ENCODE measurements around the gene MAP6D1. TPM values are rescaled to one million over a fixed set of nuclear protein-coding genes. Genes with fewer than 3 reads are reported as not detected.

MAP6D1 gene
- total RNA-seq, 2 donors from 2014 or later: 1.4 TPM; not detected in 1

DNA sequence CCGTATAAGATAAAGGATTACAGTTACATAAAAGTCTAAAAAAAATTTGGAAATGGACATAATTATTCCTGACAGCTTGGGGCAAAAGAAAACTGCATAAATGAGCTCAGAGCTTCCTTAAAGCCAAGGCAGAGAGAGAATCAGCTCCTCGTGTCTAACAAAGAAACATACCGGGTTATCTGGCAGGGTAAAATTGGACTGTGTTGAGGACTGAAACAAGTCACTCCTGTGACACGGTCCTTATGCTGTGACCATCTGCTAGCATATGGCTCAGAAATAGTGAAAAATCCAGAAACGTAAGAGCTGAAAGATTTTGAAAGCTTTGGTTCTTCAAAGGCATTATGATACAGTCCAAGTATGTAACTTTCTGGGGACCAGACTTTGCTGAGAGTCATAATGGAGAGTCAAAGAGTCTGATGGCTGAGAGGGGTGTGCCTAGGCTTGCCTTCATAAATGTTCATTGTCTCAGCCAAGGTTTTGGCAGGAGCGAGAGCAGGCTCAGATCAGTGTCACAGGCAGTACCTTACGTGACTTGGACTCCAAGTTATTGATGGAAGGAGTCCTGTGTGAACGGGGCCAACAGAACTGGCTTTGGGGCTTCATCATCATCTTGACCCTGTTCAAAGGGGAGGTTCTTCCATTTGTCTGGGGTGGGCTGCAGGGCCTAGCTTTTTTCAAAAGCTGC lies 12.5 kb downstream of the MAP6D1 start:
- no peak for DNase-seq (ENCODE audit: low spot score in 2 of 2)
- Mint-ChIP-seq H3K9me3 (no peaks in the 10 kb centered on the region), H3K36me3 (peaks cover 0 to under 1% of the 10 kb centered on the region in 2 donors), H3K27ac (peak overlapping the region; percentile 7 to 19)
- no peak for ATAC-seq

DNA sequence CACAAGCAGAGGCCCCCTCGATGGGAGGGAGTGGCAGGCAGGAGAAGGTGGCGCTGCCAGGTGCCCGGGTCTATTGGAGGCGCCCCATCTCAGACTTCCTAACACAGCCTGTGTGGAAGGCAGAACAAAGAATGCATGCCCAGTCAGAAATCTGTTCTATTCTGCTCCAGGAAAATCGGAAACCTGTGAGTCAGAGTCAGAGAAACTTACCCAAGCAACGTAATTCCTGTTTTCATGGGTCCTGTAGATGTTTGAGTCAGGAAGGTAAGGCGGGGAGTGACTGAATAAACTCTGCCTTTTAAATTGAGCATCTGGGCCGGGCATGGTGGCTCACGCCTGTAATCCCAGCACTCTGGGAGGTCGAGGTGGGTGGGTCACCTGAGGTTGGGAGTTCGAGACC lies 13.7 kb downstream of the MAP6D1 start:
- no peak for ATAC-seq
- Mint-ChIP-seq H3K9me3 (no peaks in the 10 kb centered on the region), H3K27ac (peak overlapping the region; percentile 7 to 60), H3K36me3 (peaks cover 4 to 13% of the 10 kb centered on the region in 2 donors)
- no peak for DNase-seq (ENCODE audit: low spot score in 2 of 2)

DNA sequence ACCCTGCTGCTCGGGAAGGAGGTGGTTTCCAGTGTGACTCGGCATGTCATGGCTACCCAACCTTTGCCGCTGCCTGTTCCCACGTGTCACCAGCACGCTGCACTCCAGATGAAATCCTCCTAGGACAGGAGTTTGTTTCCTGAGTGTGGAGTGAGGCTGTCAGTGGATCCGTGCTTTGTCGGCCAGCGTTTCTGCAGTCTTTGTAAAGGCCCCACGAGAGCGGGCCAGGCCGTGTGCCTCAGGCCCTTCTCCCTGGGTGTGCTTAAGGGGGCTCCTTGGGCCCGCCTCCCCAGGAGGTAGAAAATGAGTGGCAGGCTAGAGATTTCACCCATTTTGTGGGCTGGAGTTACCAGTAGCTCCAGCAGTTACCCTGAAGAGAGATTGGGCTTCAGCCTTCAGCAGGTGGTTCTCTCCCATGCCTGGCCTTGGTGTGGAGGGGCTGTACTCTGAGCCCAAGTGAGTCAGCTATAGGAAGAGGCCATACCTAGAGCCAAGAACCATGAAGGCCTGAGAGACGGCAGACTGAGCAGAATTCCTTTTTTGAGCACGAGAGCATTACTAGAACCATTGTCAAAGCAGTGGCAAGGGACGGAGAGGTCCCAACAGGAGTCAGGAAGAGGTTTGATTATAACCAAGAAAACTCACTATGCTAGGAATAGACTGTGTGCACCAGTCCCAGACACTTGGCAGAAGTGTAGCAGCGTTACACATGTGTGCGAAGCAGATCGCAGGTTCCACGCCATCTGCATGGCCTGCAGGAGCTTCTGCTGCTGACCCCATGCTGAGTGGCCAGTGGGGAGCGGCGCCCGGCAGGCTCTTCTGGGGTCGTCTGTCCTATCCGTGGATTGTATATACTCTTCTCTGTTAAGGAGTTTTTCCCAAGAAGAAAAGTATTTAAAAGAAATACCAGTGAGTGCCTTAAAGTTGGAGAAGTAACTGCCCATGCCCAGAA lies 14.5 kb downstream of the MAP6D1 start:
- no peaks in the 10 kb centered on the region for H3K9me3 Mint-ChIP-seq
- ATAC-seq (no peak), DNase-seq (ENCODE audit: low spot score in 2 of 2) (no peak)
- peak overlapping the region; percentile 7 to 11 for H3K27ac Mint-ChIP-seq
- H3K36me3 Mint-ChIP-seq: peaks cover 4 to 17% of the 10 kb centered on the region in 2 donors

DNA sequence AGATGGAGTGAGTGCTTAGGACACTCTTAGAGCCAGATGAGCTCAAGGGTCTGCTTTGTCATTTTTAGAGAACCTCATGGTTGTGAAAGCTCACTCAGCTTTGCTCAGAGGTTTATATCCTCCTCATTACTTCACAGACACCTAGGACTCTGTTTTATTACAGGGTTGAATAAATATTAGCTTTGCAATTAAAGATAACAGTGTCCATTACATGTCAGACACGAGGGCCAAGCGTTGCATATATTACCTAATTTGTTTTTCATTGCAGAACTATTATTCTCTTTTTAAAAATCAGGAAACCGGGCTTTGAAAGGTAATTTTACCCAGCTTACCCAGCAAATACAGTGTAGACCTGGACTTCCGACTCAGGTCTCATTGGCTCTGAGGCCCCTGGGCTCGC lies 16.1 kb downstream of the MAP6D1 start:
- DNase-seq (ENCODE audit: low spot score in 2 of 2) (no peak), ATAC-seq (no peak)
- H3K36me3 Mint-ChIP-seq: peaks cover 4 to 24% of the 10 kb centered on the region in 2 donors
- H3K9me3 Mint-ChIP-seq: no peaks in the 10 kb centered on the region
- no peak overlapping the region for H3K27ac Mint-ChIP-seq

DNA sequence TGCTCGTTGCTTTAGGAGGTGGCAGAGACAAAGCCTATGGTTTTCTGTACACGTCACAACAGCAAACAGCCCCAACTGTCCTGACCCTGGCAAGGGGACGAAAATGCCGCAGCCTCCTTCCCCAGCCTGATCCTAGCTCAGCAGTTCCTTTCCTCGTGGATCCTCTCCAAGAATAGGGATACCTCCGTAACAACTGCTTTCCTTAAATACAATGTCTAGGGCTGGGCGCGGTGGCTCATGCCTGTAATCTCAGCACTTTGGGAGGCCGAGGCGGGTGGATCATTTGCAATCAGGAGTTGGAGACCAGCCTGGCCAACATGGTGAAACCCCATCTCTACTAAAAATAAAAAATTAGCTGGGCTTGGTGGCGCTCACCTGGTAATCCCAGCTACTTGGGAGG lies 17.0 kb downstream of the MAP6D1 start:
- Mint-ChIP-seq H3K9me3 (no peaks in the 10 kb centered on the region), H3K27ac (peak overlapping the region in 1 of 2 donors; percentile 30), H3K36me3 (peaks cover 8 to 29% of the 10 kb centered on the region in 2 donors)
- DNase-seq (ENCODE audit: low spot score in 2 of 2): no peak
- no peak for ATAC-seq

DNA sequence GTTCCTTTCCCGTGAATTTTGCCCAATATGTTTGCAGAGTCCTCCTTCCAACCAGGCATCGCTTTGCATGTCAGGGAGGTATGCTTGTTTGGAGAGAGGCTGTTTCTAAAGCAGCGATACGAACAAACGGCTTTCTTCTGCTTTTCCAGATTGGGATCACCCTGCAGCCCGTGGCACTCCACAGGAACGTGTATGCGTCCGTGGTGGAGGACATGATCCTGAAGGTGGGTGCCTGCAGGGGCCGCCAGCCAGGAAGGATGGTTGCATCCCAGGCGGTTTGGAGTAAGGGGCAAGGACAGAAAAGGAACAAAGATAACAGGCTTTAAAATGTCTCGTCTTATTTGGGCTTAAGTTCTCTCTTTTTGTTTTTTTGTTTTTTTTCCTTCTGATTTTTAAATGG lies 17.5 kb downstream of the MAP6D1 start:
- DNase-seq (ENCODE audit: low spot score in 2 of 2): no peak
- H3K9me3 Mint-ChIP-seq: no peaks in the 10 kb centered on the region
- peaks cover 8 to 29% of the 10 kb centered on the region in 2 donors for H3K36me3 Mint-ChIP-seq
- ATAC-seq: no peak
- peak overlapping the region in 1 of 2 donors; percentile 30 for H3K27ac Mint-ChIP-seq

DNA sequence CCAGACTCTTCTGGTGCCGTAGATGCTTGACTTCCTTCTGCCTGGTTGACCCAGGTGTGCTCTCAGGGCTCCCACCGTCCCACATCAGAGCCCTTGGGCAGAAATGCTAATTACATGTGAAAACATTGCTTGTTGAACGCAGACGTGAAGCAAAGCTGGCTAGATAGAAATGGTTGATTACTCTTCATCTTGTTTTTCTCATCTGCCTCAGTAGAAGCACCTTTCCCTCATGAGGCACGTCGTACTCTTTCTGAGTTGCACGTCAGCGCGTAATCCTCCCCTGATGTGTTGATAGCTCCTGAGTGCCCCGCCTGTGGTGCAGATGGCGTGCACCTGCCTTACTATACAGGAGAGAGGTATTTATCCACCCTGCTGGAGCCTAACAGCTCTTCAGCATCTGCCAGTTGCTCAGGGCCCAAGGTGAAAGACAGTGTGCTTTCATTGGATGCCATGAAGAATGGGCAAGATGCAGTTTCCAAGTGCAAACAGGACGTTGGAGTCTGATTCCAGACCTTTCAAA lies 18.1 kb downstream of the MAP6D1 start:
- H3K27ac Mint-ChIP-seq: no peak overlapping the region
- ATAC-seq: no peak
- DNase-seq (ENCODE audit: low spot score in 2 of 2): no peak
- no peaks in the 10 kb centered on the region for H3K9me3 Mint-ChIP-seq
- H3K36me3 Mint-ChIP-seq: peaks cover 8 to 29% of the 10 kb centered on the region in 2 donors

DNA sequence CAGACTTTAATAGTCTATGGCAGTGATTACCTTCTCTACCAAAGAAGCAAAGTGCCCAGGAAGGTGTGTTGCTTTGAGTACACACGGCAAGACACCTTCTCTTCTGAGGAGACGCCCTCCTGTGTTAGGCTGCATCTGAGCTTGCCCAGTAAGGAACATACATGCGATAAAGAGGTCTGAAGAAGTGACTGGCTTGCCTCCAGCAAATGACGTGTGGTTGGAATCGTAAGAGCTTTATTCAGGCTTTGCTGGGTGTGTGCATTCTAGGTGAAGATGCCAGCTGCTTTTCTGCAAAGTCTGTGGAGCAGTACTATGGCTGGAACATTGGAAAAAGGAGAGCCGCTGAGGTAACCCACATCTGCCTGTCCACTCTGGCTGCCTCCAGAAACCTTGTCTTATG lies 22.4 kb downstream of the MAP6D1 start:
- no peak for DNase-seq (ENCODE audit: low spot score in 2 of 2)
- Mint-ChIP-seq H3K36me3 (peaks cover 20 to 48% of the 10 kb centered on the region in 2 donors), H3K9me3 (no peaks in the 10 kb centered on the region), H3K27ac (peak overlapping the region in 1 of 2 donors; percentile 6)
- no peak for ATAC-seq

DNA sequence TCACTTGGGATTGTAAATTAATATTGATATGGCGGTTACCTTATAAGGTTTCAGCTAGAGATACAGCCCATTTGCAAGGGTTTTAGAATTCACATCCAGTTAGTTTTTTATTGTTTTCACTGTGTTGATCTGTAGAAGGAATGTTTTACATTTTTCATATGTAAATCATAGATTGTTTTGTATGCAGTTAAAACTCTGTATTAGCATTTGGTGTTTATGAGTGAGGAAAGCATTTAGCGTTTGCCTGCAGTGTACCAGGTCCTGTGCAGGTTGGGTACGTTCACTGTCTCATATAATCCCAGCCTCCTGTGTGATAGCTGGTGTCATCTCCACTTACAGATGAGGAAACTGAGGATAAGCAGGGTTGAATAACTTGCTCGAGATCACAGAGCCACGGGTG lies 23.8 kb downstream of the MAP6D1 start:
- Mint-ChIP-seq H3K9me3 (no peaks in the 10 kb centered on the region), H3K27ac (no peak overlapping the region), H3K36me3 (peaks cover 16 to 36% of the 10 kb centered on the region in 2 donors)
- DNase-seq (ENCODE audit: low spot score in 2 of 2) (no peak), ATAC-seq (no peak)

DNA sequence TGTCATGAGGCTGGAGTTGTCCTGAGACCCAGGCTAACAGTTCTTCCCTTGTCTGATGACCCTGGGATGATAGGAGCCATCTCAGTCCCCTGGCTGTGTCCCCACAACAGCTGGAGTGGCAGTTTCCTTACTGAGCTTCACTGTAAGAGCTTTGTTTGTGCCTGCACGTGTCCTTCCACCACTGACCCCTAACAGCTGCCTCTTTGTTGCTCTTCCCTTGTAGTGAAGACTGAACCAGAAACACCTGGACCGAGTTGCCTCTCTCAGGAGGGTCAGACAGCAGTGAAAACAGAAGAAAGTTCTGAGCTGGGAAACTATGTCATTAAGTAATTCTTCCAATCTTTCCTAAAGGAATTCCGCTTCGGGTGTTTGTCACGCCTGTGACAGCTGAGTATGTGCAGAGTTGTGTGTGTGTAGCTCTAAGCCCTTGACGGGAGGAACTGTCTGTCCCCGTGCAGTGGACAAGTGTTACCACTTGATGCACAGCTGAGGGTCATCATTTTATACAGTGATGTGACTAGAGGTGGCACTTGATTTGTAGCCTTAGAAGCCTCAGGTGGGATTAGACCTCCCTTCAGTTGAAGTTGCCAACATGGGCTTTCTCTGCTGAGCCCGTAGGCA lies 25.0 kb downstream of the MAP6D1 start:
- DNase-seq (ENCODE audit: low spot score in 2 of 2): no peak
- ATAC-seq: no peak
- Mint-ChIP-seq H3K27ac (no peak overlapping the region), H3K36me3 (peaks cover 16 to 38% of the 10 kb centered on the region in 2 donors), H3K9me3 (no peaks in the 10 kb centered on the region)

DNA sequence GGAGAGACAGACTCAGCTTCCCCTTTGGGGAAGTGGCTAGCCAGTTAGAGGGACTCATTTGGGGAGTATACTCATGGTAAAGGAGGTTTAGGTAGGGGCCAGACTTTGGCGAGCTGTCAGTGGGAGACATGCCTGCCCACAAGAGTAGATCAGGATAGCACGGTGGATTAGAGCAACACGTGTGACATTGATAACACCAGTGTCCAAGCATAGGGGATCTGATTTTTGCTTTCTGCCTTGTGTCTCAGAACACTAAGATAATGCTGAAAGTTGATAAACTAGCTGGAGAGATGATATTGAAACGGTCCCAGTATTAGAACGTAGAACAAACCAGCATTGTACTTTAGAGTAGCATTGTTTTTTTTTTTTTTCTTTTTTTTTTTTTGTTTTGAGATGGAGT lies 25.9 kb downstream of the MAP6D1 start:
- no peak for ATAC-seq
- no peaks in the 10 kb centered on the region for H3K9me3 Mint-ChIP-seq
- peak overlapping the region in 1 of 2 donors; percentile 22 for H3K27ac Mint-ChIP-seq
- H3K36me3 Mint-ChIP-seq: peaks cover 16 to 33% of the 10 kb centered on the region in 2 donors
- no peak for DNase-seq (ENCODE audit: low spot score in 2 of 2)

DNA sequence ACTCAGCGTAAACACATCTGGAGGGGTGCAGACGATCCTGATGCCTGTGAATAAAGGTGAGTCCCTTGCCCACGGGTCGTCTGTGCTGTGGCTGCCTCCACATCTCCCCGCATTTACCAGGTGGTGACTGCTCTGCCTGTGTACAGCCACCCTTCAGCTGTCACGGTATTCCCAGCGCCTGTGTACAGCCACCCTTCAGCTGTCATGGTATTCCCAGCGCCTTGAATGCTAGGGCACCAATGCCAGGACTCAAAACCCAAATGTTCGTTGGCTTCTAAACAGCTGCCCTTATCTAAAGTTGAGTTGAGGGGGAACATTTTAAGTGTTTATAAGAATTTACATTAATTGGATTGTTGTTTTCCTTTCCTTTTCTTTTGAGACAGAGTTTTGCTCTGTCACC lies 27.4 kb downstream of the MAP6D1 start:
- peaks cover 12 to 35% of the 10 kb centered on the region in 2 donors for H3K36me3 Mint-ChIP-seq
- DNase-seq (ENCODE audit: low spot score in 2 of 2): no peak

DNA sequence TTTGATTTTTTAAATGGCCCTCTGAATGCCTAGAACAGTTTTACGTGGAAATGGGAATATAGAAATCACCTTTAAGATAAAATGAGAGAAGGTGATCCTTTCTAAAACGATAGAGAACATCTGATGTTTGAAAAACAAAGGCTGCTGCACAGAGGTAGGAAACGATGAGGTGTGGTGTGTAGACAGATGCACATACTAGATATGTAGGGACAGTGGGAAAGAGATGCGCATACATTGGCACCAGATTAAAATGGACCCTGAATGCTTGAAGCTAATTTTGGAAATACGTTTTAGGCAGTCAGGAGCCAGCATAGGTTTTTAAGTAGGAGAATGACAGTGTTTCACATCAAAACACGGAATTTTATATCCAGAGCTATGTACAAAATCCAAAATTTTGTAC lies 29.0 kb downstream of the MAP6D1 start:
- DNase-seq (ENCODE audit: low spot score in 2 of 2) (no peak), ATAC-seq (no peak)
- Mint-ChIP-seq H3K9me3 (no peaks in the 10 kb centered on the region), H3K36me3 (peaks cover 12 to 43% of the 10 kb centered on the region in 2 donors), H3K27ac (no peak overlapping the region)

More for the DNA sequence above, 27.4 kb downstream of the MAP6D1 start:
- no peak for ATAC-seq
- H3K27ac Mint-ChIP-seq: peak overlapping the region in 1 of 2 donors; percentile 9
- H3K9me3 Mint-ChIP-seq: no peaks in the 10 kb centered on the region

DNA sequence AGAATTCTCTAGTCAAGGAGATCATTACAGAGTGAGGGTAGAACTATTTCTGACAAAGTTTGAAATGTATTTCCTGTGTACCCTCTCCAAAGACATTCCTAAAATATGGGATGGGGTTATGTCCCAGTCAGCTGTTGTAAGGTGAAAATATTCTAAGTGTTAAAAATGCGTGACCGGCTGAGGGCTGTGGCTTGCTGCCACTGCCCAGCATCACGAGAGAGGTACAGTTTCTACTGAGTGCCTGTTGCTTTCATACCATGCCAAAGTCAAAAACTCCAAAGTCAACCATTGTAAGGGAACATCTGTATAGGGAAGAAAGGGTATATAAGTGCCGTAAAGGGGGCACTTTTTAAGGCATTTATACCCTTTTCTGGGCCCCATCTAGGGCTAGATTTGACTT lies 30.9 kb downstream of the MAP6D1 start:
- H3K9me3 Mint-ChIP-seq: no peaks in the 10 kb centered on the region
- H3K36me3 Mint-ChIP-seq: peaks cover 8 to 48% of the 10 kb centered on the region in 2 donors
- DNase-seq (ENCODE audit: low spot score in 2 of 2): no peak
- ATAC-seq: no peak
- no peak overlapping the region for H3K27ac Mint-ChIP-seq

DNA sequence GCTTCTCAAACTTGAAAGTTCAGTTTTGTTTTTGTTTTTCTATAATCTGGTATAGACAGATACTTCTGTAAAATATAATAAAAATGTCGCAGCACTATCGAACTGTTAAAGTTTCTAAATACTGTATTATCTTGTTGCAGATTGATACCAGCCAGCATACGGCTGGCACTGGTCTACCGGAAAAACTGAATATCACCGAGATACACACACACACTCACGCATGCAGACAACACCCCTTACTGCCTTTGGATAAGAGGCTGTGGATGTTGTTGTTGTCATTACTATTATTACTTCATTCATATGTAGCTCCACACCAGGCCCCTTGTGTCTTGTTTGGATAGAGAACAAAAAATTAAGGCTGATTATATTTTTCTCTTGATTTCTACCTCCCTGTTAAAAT lies 32.4 kb downstream of the MAP6D1 start:
- DNase-seq (ENCODE audit: low spot score in 2 of 2) (no peak), ATAC-seq (no peak)
- H3K36me3 Mint-ChIP-seq: peaks cover 0 to 39% of the 10 kb centered on the region in 2 donors
- H3K27ac Mint-ChIP-seq: no peak overlapping the region
- H3K9me3 Mint-ChIP-seq: no peaks in the 10 kb centered on the region

DNA sequence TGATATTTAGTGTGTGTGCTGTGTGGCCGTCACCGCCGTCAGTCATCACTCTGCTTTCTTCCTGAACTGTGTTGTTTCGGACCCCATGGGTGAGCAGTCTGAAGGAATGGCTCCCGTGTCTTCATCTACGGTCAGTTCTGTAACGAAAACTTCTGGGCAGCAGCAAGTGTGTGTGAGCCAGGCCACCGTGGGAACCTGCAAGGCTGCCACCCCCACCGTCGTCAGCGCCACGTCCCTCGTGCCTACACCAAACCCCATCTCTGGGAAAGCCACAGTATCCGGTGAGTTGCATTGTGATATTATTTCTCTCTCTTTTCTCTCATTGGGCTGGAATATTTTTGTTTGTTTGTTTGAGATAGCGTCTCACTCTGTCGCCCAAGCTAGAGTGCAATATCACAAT lies 34.7 kb downstream of the MAP6D1 start:
- DNase-seq (ENCODE audit: low spot score in 2 of 2) (no peak), ATAC-seq (no peak)
- Mint-ChIP-seq H3K27ac (no peak overlapping the region), H3K9me3 (no peaks in the 10 kb centered on the region), H3K36me3 (peaks cover 0 to 32% of the 10 kb centered on the region in 2 donors)

DNA sequence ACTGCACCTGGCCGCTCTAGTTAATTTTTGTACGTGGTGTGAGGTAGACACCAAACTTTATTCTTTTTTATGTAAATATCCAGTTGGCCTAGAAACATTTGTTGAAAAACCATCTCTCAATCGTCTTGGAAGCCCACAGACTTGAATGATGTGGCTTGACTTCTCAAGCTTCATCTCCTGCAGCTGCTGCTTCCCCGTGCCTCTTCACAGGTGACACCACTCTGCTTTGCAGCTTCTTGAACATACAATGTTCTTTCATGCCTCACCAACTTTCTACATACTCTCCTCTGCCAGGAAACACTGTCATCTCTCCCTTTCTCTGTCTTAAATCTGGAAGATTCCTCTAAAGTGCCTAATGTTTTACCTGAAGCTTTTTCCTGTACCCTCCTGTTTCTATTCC lies 35.6 kb downstream of the MAP6D1 start:
- no peak for DNase-seq (ENCODE audit: low spot score in 2 of 2)
- H3K36me3 Mint-ChIP-seq: peaks cover 0 to 32% of the 10 kb centered on the region in 2 donors
- peak overlapping the region in 1 of 2 donors; percentile 70 for H3K27ac Mint-ChIP-seq
- no peaks in the 10 kb centered on the region for H3K9me3 Mint-ChIP-seq
- no peak for ATAC-seq
